ENCODE measurements around the gene ENPP4.

ENPP4 gene

DNA sequence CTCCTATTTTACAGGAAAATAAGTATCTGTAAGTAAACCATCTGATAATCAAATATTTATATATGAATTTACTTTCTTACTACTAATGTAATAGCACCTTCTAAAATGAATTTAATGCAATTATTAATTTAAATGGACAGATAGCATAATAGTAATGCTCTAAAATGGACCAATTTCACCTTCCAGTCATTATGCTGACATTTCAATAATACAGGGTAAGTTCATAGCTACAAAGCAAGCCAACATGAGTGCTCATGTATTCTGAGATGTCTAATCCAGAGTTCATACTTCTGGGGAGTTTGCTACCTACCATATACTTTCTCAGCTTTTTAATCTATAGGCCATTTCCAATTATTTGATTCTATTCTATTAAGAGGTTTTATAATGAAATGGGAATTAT, 29.4 kb downstream of the ENPP4 start:
- TF ChIP-seq SIN3A (IDR thresholded peaks at IDR 0.05; ENCODE audit: borderline replicate concordance, insufficient read depth, low read length), result no peak

DNA sequence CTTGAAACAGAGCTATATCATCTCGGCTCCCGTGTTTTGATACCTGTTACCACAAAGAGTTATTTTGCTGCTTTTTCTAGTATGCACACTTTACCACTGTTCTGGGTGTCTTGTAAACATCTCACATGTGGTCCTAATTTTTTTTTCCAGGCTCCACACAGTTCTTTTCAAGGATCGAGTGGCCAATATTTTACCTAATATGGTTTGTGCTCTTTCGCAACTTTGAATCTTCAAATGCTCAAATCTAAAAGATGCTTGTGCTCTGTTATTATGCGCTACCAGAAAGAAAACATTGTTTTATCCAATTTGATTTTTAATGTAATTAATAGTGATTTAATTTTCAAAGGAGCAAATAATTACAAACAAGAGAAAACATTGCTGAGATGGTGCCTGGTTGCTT, 30.3 kb downstream of the ENPP4 start:
- TF ChIP-seq TAF1 (IDR thresholded peaks at IDR 0.05; ENCODE audit: borderline replicate concordance, insufficient read depth, low read length) (no peak), FOXP2 (optimal IDR thresholded peaks at IDR 0.05; ENCODE audit: borderline replicate concordance, extremely low read depth, extremely low read length, insufficient read depth) (no peak), SIN3A (IDR thresholded peaks at IDR 0.05; ENCODE audit: borderline replicate concordance, insufficient read depth, low read length) (no peak), POLR2AphosphoS5 (IDR thresholded peaks at IDR 0.05; ENCODE audit: low read depth, low read length) (no peak)
- TF ChIP-seq, protein P1, sequence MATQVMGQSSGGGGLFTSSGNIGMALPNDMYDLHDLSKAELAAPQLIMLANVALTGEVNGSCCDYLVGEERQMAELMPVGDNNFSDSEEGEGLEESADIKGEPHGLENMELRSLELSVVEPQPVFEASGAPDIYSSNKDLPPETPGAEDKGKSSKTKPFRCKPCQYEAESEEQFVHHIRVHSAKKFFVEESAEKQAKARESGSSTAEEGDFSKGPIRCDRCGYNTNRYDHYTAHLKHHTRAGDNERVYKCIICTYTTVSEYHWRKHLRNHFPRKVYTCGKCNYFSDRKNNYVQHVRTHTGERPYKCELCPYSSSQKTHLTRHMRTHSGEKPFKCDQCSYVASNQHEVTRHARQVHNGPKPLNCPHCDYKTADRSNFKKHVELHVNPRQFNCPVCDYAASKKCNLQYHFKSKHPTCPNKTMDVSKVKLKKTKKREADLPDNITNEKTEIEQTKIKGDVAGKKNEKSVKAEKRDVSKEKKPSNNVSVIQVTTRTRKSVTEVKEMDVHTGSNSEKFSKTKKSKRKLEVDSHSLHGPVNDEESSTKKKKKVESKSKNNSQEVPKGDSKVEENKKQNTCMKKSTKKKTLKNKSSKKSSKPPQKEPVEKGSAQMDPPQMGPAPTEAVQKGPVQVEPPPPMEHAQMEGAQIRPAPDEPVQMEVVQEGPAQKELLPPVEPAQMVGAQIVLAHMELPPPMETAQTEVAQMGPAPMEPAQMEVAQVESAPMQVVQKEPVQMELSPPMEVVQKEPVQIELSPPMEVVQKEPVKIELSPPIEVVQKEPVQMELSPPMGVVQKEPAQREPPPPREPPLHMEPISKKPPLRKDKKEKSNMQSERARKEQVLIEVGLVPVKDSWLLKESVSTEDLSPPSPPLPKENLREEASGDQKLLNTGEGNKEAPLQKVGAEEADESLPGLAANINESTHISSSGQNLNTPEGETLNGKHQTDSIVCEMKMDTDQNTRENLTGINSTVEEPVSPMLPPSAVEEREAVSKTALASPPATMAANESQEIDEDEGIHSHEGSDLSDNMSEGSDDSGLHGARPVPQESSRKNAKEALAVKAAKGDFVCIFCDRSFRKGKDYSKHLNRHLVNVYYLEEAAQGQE (IDR thresholded peaks at IDR 0.05; ENCODE audit: insufficient read depth in 1 of 2, low read depth in 2 of 2, low read length in 2 of 2), result no peak

DNA sequence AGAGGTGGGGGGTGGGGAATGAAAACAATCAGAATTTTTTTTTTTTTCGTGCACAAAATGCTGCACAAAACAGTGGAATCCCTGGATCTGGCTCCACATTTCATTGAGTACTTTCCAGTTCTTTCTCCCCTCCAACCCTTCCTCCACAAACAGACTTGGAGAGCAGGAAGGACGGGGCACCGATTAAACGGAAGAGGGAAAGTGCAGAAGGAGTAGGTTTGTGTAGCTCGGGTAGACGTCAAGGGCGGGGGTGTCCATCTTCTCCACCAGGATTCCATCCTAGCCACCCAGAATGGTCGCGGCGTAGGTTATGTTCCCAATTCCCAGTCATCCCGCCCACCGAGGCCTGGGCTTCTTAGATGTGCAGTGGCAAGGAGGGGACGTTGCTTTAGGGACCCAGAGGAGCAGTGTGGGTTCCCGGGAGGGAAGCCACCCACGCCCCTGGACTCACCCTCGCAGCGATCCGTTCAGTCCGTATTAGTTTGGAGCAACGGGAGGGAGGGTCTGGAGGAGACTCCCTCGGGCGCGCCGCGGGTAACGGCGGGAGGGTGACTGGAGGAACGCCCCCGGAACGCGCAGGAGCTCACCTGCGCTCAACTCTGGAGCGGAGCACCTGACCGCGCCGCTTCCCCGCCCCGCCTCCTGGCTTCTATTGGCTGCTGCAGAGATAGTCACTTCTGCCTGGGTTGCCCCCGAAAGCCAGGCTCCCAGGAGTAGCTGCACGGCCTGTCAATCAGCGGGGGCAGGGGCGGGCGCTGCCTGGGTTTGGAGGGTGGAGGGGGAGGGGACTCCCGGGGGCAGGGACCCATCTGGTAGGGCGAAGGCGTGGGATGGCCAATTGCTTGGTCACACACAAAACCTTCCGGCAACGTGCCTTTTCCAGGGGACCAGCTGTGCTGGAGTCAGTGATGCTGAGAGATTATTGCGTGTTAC, 40.8 kb downstream of the ENPP4 start, which contains the start of gene ENPP5:
Gene ENPP5 (minus strand): TSS at position 624 of the 933 bp plus-strand sequence. CDS start 2,718 bp downstream, outside the sequence.
- TF ChIP-seq POLR2AphosphoS5 (IDR thresholded peaks at IDR 0.05; ENCODE audit: low read depth, low read length), result no peak
- no peak for TF ChIP-seq FOXP2 (optimal IDR thresholded peaks at IDR 0.05; ENCODE audit: borderline replicate concordance, extremely low read depth, extremely low read length, insufficient read depth)
- TF ChIP-seq TAF1 (IDR thresholded peaks at IDR 0.05; ENCODE audit: borderline replicate concordance, insufficient read depth, low read length), result no peak
- TF ChIP-seq, protein P1 (IDR thresholded peaks at IDR 0.05; ENCODE audit: insufficient read depth in 1 of 2, low read depth in 2 of 2, low read length in 2 of 2), result no peak

DNA sequence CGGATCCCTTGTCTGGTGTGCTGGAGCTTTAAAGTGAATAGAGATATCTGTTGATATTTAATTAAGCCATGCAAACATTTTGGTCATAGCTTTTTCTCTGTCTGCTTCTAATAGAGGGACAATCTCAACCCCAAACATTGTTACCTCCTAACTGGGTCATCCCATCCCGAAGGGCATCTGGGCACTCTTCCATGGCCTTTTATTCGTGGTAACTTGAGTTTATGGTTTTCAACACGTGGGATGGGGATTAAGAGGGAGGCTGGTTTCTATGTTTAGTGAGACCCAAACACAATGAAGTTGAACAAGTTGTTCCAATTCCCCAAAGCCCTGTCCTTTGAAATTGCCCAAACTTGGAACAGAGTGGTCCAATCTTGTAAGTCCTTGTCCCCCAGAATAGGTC, 42.4 kb downstream of the ENPP4 start:
- TF ChIP-seq FOXP2 (optimal IDR thresholded peaks at IDR 0.05; ENCODE audit: borderline replicate concordance, extremely low read depth, extremely low read length, insufficient read depth) (no peak), SIN3A (IDR thresholded peaks at IDR 0.05; ENCODE audit: borderline replicate concordance, insufficient read depth, low read length) (no peak)

DNA sequence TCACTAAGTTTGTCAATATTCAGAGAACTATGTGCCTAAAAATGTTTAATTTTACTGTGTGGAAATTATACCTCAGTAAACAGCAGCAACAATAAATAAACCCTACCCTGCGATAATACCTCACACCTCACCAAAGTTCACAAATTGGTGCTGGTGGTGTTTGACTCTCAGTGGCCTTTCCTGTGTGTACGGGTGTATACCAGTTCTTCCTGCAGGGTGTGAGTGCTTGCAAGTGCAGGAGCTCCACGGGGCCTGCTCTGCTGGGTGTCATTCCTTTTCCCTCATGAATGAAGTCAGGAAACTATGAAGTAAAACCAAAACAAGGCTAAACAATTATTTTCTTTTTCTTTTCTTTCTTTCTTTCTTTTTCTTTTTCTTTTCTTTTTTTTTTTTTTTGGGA, 45.1 kb downstream of the ENPP4 start:
- TF ChIP-seq SIN3A (IDR thresholded peaks at IDR 0.05; ENCODE audit: borderline replicate concordance, insufficient read depth, low read length) (no peak), FOXP2 (optimal IDR thresholded peaks at IDR 0.05; ENCODE audit: borderline replicate concordance, extremely low read depth, extremely low read length, insufficient read depth) (no peak)

DNA sequence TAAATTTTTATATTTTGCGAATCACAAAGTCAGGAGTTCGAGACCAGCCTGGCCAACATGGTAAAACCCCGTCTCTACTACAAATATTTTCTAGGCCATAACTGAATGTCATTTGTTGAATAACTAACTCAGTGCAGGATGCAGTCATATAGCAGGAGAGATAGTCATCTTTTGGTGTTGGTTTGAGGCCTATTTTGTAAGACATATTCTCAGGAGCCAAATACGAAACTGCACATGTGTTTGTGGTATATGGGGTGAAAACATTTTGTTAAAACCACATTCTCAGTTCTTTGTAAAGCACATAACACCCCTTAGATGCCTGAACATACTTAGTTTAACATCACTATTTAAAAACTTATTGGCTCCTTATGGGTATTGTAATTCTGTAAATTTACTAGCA, 45.7 kb downstream of the ENPP4 start:
- TF ChIP-seq, protein P1 (IDR thresholded peaks at IDR 0.05; ENCODE audit: insufficient read depth in 1 of 2, low read depth in 2 of 2, low read length in 2 of 2), result no peak
- TF ChIP-seq POLR2AphosphoS5 (IDR thresholded peaks at IDR 0.05; ENCODE audit: low read depth, low read length) (no peak), FOXP2 (optimal IDR thresholded peaks at IDR 0.05; ENCODE audit: borderline replicate concordance, extremely low read depth, extremely low read length, insufficient read depth) (no peak), SIN3A (IDR thresholded peaks at IDR 0.05; ENCODE audit: borderline replicate concordance, insufficient read depth, low read length) (no peak), TAF1 (IDR thresholded peaks at IDR 0.05; ENCODE audit: borderline replicate concordance, insufficient read depth, low read length) (no peak)
